NCI-H146 treated with DMSO at 0.1 percent for 48 hours (cell line): ENCODE measurements around the gene POU4F1.
A peak's percentile ranks its signal among the peaks of the same experiment; 100 is the strongest.

Experiments
- DNase-seq: peaks from one replicate; lab custom pipeline; 2025; ENCODE audit not compliant: unreplicated experiment; lab: John Stamatoyannopoulos, UW

The POU4F1 gene

DNA sequence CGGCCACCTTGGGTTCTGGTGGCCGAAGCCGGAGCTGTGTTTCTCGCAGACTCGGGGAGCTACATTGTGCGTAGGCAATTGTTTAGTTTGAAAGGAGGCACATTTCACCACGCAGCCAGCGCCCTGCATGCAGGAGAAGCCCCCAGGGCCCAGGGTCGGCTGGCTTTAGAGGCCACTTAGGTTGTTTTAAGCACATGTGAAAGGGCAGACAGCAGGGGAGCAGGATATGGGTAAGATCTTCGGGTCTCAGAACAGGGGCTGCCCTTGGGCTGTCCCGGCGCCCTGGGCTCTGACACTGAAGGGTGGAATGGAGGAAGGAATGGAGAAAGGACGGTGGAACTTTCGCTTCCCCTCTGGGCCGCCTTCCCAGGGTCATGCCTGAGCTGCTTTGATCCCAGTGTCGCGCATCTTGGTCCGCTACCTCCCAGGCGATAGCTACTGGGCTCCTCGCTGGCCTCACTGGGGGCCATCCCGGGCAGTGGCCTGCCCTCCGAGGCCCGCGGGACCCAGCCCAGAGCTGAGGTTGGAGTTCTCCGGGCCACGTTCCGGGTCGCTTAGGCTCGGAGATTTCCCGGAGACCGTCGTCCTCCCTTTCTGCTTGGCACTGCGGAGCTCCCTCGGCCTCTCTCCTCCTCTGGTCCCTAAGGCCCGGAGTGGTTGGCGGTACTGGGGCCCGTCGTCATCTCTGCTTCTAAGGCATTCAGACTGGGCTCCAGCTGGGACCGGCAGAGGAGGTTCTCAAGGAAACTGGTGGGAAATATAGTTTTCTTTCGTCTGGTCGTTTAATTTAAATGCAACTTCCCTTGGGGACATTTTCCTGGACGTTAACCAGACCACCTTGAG is 4.3 kb upstream of the POU4F1 start:
- DNase-seq = no peak

DNA sequence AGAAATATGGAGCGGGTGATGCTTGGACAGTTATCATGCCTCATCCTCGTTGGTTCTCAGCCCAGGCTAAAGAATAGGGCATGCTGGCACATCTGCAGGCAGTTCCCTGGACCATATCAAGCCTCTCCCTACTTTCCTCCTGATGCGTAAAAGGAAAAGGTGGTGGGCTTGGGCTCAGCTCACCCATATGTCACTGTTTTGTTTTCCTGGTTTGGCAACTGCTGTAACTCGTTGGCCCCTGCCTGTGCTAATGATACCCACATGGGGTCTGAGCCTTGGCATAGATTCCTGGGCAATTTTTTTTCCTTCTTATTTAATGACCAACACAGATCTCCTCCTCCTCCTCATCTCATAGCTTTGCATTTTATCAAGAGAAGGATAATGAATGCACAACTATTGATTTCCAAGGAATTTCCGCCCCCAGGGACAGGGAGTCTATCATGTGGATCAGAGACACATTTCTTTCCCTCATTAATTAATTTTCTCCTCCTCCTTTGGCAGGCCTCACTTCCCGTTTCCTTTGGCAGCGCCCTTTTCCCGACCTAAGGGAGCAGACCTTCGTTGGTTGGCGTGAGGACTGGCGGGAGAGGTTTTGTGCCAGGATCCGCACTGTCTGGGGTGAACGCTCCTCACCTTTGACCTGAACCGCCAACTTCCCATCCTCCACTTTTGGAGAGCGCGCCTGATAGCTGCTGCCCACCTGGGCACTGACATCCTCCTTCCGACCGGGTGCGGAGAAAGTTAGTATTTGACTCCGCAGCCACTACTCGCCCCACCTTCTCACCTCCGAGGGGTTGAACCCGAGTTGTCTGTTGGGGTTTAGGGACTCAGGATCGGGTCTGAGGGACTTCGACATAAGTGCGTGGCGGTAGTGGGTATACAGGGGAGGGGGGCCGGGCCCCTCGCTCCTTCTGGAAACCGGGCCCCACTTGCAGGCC is 3.4 kb upstream of the POU4F1 start:
- DNase-seq = no peak

DNA sequence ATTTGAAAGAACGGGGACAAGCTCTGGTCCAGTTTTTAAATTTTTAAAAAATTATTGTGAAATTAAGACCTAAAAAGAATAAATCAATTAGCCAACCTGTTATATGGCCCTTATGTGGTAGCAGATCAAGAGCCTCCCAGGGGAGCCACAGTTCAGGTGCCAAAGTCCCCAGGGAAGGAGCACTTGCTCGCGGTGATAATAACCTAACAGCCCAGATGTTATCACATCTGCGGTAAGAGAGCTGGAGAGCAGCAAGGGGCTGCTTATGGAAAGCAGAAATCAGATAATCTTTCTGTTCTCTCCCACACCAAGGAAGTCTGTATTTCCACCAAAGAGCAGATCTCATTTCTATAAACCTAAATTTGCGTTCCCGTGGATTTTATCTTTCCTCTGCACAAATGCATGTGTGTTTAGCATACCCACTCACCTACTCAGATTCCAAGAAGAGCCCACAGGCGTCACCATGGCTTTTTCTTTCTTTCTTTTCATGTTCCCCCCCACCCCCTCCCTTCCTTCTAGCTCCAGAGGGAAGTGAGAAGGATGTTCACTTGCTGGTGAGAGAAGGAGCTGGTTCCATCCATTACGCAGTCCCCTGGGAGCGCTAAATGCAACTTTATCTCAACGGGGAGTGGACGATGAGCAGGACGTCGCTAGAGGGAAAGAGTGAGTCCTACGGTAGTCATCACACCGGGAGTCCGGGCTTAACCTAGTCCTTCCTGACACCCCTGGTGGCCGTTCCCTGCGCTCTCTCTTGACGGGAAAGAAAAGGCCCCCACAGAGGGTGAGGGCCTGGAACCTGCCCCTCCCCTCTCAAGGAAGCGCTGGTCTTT is 1.6 kb upstream of the POU4F1 start:
- peak; percentile 52 for DNase-seq

DNA sequence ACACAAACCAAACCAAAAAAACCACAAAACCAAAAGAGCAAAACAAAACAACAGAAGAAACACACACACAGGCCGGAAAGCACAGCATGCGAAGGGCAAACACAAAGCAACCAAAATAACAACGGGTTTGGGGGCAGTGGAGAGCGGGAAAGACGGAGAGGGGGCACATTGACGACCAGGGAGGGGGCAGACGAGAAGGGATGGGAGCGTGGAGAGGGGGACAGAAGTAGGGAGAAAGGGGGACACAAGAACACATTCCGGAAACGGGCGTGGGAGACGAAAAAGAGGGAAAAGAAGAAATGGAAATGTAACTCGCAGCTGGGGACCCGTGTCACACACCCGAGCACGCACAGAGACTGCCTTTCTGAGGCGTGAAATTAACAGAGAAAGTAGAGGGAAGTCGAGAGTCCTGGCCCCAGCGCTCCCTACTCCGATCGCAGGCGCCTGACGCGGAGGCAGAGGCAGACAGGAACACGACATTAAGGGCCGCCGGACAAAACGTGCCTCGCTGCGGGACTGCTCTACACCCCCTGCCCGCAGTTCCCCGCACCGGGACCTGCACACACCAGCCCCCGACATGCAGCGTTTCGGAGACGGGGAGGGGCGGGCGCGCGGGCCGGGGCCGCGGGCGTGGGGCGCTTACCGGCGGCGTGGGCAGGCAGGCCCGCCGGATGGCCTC is 652 bp downstream of the POU4F1 start:
- DNase-seq = no peak

DNA sequence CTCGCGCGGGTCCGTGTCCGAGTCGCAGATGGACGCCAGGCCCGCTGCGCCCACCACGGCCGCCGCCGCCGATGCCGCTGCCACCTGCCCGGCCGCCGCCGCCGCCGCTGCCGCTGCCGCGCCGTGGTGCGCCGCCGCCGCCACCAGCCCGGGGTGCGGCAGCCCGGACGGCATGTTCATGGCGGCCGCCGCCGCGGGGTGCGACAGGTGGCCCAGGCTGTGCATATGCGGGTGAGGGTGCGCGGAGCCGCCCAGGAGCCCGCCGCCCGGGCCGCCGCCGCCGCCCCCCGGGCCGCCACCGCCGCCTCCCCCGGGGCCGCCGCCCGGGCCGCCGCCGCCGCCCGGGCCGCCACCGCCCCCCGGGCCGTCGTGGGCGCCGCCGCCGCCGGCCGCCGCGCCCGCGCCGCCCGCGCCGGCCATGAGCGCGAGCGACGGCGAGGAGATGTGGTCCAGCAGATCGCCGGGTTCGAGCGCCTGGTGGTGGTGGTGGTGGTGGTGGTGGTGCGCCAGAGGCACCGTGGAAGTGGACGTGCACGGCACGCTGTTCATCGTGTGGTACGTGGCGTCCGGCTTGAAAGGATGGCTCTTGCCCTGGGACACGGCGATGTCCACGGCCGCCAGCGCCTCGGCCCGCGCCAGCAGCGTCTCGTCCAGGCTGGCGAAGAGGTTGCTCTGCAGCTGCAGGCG is 1.3 kb downstream of the POU4F1 start:
- DNase-seq = no peak

DNA sequence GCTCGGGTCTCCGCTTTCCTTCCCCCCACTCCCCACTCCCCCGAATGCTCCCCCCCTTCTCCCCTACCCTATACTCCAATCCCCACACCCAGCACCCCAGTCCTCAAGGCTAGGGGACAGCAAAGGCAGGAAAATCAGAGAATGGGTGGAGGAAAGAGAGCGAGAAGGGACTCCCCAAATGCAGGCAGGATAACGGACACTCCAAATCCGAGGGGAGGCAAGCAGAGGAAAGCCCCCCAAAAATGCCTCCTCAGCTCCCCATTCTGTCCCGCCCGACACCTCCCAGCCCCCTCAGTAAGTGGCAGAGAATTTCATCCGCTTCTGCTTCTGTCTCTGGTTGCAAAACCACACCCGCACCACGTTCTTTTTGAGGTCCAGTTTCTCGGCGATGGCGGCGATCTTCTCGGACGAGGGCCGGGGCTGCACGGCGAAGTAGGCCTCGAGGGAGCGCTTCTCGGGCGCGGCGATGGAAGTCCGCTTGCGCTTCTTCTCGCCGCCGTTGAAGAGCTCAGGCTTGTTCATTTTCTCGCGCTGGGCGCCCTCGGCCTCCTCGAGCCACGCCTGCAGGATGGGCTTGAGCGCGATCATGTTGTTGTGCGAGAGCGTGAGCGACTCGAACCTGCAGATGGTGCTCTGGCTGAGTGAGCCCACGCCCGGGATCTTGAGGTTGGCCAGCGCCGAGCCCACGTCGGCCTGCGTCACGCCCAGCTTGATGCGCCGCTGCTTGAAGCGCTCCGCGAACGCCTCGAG is 2.1 kb downstream of the POU4F1 start:
- DNase-seq = peak; percentile 20

DNA sequence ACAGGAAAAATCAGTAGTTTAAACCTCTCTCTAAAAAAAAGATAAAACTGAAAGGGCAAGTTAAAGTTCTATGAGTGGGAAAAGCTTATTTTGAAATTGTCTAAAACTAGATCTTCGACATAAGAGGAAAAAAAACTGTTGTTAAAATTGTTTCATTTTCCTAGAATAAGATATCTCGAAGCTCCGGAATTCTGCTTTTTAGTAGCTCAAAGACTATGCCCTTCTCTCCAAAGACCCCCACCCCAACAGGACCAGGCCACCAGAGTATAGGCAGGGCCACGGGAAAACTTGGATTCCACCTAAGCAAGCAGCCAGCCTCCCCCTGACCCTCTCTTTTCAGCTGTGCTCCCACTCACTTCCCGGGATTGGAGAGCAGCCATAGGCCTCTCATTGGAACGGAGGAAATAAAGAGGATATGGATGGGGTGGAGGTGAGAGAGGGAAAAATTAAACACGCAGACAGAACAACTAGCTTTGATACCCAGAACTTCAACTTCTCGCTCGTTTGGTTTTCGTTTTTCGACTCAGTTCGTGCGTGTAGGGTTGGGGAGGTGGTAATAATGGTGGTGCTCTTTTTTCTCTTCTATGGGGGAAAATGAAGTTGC is 3.0 kb downstream of the POU4F1 start:
- DNase-seq = no peak

DNA sequence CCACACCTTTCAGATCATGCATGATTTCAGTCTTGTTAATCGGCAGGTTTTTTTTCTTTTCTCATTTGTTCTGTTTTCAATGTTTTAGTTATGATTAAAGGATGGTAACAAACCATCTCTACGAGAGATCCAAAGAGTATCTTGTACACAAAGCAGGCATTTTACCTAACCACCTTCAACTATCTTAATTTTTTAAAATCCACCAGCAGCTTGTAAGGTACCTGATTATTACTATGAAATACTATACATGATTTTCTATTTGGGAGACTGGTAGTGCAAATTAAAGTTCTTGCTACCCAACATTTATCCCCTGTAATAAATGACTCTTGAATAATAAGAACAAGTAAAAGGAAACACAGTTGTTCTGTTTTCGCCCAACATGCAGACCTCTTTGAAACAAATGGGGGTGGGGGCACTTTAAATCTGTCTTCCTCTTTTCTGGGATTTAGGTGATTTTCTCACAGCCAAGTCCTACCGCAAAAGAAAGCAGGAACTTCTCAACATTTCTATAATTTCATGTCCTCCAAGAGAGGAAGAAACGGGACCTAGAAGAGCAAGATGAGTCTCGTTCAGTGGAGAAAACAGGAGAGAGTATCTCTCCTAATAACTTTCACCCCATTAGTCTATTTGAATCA is 3.6 kb downstream of the POU4F1 start:
- DNase-seq = no peak

DNA sequence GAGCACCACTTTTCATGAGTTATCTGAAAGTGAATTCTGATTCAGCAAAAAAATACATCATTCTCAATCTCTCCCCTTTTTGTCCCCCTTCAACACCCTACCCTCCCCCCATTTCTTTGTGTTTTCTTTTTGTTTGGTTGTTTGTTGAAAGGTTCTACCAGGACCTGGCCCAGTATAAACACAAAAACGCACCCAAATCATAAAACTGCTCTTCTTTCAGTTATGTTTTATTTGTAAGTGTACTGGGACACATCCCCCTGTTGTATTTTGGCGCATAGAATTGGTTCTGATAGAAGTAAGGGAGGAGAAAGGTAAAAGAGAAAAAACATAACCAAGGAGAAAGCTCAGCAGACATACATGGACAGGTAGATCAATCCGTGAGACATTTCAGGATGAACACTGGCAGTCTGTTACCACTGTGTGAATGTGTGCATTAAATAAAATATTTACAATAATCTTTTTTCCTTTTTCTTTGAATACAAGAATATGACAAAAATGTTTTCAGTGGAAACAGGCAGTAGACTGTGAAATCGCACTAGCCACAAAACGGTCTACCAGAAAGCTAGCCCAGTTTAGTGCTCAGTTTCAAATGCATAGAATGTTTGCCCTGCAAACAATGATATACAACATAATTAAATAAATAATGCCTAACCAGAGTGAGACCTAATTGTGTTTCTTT is 4.2 kb downstream of the POU4F1 start:
- no peak for DNase-seq

DNA sequence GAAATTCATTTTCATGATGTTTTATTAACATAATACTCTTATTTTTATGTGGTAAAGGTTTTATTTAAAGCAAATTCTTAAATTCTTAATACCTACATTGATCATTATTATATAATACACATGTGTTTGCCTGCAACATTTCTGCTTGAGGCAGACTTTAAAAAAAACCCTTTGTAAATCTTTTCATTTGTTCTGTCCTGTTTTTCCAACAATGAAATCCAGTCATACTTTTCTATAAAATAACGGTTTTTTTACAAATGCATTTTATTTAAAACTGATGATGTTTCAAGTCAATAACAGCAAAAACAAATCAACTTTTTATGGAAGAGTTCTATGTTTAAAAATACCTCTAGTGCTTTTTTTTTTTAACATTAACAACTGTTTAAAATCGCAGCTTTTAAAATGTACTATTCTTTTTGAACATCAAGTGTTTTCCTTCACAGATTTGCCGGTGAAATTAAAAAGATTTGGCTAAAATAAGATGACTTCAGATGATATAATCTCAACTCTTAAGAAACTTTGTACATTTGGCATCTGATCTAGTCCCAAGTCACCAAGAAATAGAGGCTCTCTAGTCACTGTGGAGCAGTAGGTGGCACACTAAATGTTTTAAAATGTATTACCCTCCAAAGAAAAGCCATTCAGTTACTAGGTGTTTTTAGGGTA is 5.1 kb downstream of the POU4F1 start:
- no peak for DNase-seq

DNA sequence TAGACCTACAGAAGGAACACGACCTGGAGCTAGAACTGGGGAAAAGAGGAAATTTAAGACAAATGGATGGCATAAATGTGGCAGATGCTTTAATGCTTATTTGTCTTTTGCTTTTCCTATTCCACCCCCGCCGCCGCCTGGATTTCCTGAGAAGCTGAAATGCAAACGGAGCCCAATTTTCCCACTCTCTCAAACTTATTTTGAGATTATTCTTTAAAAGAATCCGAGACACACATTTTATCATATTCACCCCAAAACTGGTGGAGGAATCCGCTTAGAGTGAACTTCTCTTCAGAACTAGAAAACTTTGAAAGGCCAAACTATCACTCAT is 5.8 kb downstream of the POU4F1 start:
- DNase-seq = no peak

DNA sequence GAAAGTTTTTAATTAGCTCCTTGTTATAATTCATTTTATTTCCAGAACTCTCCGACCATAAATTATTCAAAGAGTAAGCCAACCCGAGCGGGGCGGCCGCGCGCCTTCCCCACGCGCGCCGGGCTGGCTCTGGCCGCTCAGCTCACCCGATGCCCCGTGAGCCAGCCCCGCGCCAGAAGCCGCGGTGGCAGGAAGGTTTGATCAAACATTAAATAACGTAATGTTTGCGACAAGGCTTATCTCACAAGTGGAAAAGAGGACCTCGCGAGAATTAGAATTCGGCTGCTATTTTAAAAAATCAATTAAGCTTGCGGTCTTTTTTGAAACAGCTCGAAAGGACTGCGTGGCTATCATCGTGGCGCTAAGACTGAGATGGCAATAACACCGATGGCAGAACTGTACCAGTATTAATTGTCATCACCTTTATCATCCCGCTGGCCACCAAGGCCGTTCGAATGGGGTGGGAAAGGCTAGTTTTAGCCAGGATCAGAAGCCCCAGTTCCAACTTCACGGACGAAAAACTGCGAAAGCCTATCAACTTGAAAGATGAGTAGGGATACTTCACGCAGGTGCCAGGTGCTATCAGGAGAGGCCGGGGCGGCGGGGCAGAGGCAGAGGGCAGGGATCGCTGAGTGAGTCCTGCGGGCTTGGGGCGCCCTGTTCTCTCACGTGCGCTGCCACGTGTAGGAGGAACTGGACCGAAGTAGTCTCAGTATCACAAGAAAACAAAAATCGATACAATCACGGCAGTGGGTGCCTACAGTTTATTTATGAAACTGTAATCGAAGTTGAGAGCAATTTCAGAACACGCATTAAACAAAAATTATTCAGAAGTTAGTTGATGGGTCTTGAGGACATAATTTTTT is 6.4 kb downstream of the POU4F1 start:
- DNase-seq = no peak

DNA sequence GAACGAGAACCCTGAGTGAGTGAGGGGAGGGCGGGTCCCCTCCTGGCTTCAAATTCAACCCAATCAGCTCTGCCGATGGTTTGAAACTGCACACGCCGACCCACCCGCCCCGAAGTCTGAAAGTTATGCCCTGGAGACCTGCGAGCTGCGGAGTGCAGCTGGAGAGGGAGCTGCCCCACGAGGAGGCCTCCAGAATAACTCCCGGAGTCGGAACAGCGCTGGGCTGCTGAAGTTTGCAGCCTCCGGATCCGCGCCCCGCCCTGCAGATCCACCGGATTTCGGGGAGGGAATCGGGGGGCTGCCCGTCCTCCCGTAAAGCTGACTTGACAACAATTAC is 7.0 kb downstream of the POU4F1 start:
- DNase-seq = no peak

DNA sequence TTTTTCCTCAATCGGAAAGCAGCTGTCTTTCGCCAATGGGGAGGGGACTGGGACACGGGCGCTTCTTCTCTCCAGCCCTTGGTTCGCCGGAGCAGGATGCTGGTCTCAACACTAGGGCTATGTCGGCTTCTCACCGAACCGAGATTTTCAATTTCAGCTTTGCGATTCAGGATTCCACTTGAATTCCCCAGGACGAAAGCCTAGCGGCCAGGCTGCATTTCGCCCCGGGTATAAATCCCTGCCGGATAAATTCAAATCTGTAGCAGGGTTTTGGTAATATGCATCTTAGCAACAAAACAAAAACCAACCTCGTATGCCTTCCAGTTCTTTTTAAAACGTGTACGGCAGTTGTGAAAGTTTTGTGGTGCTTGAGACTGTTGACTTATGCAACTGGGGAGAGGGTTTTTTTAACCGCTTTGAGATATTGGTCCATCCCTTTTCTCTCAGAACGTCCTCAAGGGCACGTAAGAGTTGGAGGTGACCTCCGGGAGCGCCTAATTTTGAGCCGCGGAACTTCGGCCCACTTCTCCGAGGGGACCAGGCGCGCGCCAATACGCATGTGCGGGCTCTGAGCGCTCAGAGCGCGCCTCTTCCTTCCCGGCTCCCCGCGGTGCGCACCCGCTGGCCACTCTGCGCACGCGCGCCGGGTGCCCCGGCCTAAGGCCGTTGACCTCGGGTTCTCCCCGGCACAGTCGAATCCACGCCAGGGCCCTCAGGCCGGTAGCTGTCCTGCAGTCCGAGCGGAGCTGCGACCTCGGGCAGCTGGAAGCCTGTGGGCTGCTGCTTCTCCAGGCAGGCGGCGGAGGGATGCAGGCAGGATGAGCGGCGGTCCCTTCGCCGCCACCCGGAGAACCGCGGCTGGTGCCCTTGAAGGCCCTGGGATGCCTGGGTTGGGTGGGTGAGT is 7.6 kb downstream of the POU4F1 start:
- DNase-seq = no peak

DNA sequence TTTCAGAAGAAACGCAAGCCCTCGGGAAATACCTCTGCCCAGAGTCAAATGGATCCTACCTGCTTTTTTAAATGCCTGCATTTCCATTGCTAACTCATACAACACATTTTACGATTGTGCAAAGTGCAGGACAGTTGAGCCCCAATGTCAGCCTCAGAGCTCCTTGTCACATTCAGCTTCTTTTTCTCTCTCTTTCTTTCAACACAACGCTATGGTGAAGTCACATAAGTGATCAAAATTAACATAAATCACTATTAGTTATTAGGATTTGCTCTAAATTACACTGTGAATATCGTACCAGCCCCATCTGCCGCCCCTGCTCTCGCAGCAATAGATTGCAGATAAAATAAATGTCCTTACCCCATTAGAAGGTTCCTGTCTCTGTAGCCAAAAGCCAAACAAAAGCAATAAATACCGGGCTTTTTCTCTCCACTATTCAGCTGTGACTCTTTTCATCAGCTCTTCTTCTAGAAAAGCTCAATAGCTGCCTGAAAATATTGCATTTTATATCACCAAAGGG is 8.8 kb downstream of the POU4F1 start:
- DNase-seq = no peak
